Activated naive CD4-positive, alpha-beta T cell treated with anti-CD3 and anti-CD28 coated beads, Interleukin-2, amount 10 ng/mL, durations not matched to agents 7 days and 5 days (primary cell): ENCODE measurements around the gene MGA.

Experiments used
- CTCF ChIA-PET: fragments of 350-600 bp; sonication (Branson Sonifier 250); formaldehyde crosslinking; loops from one replicate; lab custom pipeline; 2021; ENCODE audit warnings: antibody characterized with exemption; lab: Charles Lee
- DNase-seq: peaks from one replicate; pipeline ENCODE4 v3.0.0-alpha.2; 2020
- H3K27ac Mint-ChIP-seq: one replicate; pipeline ENCODE4 v1.8.0; 2021; ENCODE audit warnings: mild to moderate bottlenecking, moderate library complexity, mixed read lengths
- H3K27me3 Mint-ChIP-seq: one replicate; pipeline ENCODE4 v1.8.0; 2021; ENCODE audit warnings: mild to moderate bottlenecking, mixed read lengths
- H3K36me3 Mint-ChIP-seq: one replicate; pipeline ENCODE4 v1.8.0; 2021; ENCODE audit warnings: mixed read lengths
- H3K4me1 Mint-ChIP-seq: one replicate; pipeline ENCODE4 v1.8.0; 2021; ENCODE audit warnings: mixed read lengths
- H3K4me3 Mint-ChIP-seq: one replicate; pipeline ENCODE4 v1.8.0; 2021; ENCODE audit warnings: mild to moderate bottlenecking, moderate library complexity, mixed read lengths
- H3K9me3 Mint-ChIP-seq: one replicate; pipeline ENCODE4 v1.8.0; 2021; ENCODE audit warnings: mixed read lengths

Gene MGA

GRCh38 chr15:41773729-41774061, 113.5 kb downstream of the MGA start:
- no peak for DNase-seq
- Mint-ChIP-seq H3K4me1 (peaks cover 57% of the 10 kb centered on the region), H3K27me3 (no peaks in the 10 kb centered on the region), H3K9me3 (no peaks in the 10 kb centered on the region), H3K27ac (peak overlapping the region; percentile 97), H3K4me3 (peak overlapping the region; percentile 95), H3K36me3 (peaks cover 3% of the 10 kb centered on the region)
- CTCF ChIA-PET: interaction anchor here (0.8 to 6.4 kb wide), 28 partner anchors 9 to 311 kb away, joined by 3 to 253 read pairs (median 6); no protein-coding TSS in a partner anchor

- DNase-seq: peak; percentile 99
- peaks cover 6% of the 10 kb centered on the region for H3K36me3 Mint-ChIP-seq
- peak within 1 kb of the TSS; percentile 95 for H3K4me3 Mint-ChIP-seq
- H3K27me3 Mint-ChIP-seq: no peaks in the 10 kb centered on the region
- no peaks in the 10 kb centered on the region for H3K9me3 Mint-ChIP-seq
- CTCF ChIA-PET: interaction anchor here (0.6 to 6.4 kb wide), 26 partner anchors 9 to 308 kb away, joined by 3 to 253 read pairs (median 7); no protein-coding TSS in a partner anchor
- peaks cover 61% of the 10 kb centered on the region for H3K4me1 Mint-ChIP-seq
- peak within 1 kb of the TSS; percentile 97 for H3K27ac Mint-ChIP-seq
These were observed 114.1 kb downstream of the MGA start, which contains the start of gene MAPKBP1 for GRCh38 chr15:41774062-41774881. TSS of gene MAPKBP1 (plus strand) at chr15:41774484. CDS start at chr15:41775276, 792 bp downstream.

GRCh38 chr15:41774882-41775417, 114.7 kb downstream of the MGA start:
- H3K36me3 Mint-ChIP-seq: peaks cover 8% of the 10 kb centered on the region
- peaks cover 68% of the 10 kb centered on the region for H3K4me1 Mint-ChIP-seq
- H3K4me3 Mint-ChIP-seq: peak overlapping the region; percentile 95
- CTCF ChIA-PET: interaction anchor here (0.6 to 6.4 kb wide), 15 partner anchors 9 to 195 kb away, joined by 3 to 253 read pairs (median 10); no protein-coding TSS in a partner anchor
- no peaks in the 10 kb centered on the region for H3K9me3 Mint-ChIP-seq
- peak overlapping the region; percentile 97 for H3K27ac Mint-ChIP-seq
- DNase-seq: peak; percentile 25
- H3K27me3 Mint-ChIP-seq: no peaks in the 10 kb centered on the region

- no peak for DNase-seq
- Mint-ChIP-seq H3K27ac (peak overlapping the region; percentile 29), H3K9me3 (no peaks in the 10 kb centered on the region), H3K4me3 (peak overlapping the region; percentile 95), H3K36me3 (peaks cover 8% of the 10 kb centered on the region), H3K27me3 (no peaks in the 10 kb centered on the region), H3K4me1 (peaks cover 75% of the 10 kb centered on the region)
- CTCF ChIA-PET: interaction anchor here (2.4 to 6.0 kb wide), 5 partner anchors 8 to 129 kb away, joined by 10 to 102 read pairs (median 17); no protein-coding TSS in a partner anchor
These were observed 115.4 kb downstream of the MGA start for GRCh38 chr15:41775651-41776050.

GRCh38 chr15:41777421-41777973, 117.3 kb downstream of the MGA start:
- no peaks in the 10 kb centered on the region for H3K9me3 Mint-ChIP-seq
- no peak overlapping the region for H3K27ac Mint-ChIP-seq
- H3K4me3 Mint-ChIP-seq: no peak overlapping the region
- H3K4me1 Mint-ChIP-seq: peaks cover 80% of the 10 kb centered on the region
- CTCF ChIA-PET: interaction anchor here (0.7 to 5.9 kb wide), 6 partner anchors 10 to 192 kb away, joined by 3 to 46 read pairs (median 4); no protein-coding TSS in a partner anchor
- DNase-seq: no peak
- no peaks in the 10 kb centered on the region for H3K27me3 Mint-ChIP-seq
- peaks cover 11% of the 10 kb centered on the region for H3K36me3 Mint-ChIP-seq

- H3K36me3 Mint-ChIP-seq: peaks cover 11% of the 10 kb centered on the region
These were observed 118.3 kb downstream of the MGA start for GRCh38 chr15:41778521-41778920.

GRCh38 chr15:41779662-41780157, 119.5 kb downstream of the MGA start:
- peak overlapping the region; percentile 61 for H3K27ac Mint-ChIP-seq
- peaks cover 11% of the 10 kb centered on the region for H3K36me3 Mint-ChIP-seq
- H3K4me3 Mint-ChIP-seq: no peak overlapping the region
- CTCF ChIA-PET: interaction anchor here (1.7 to 5.9 kb wide), 2 partner anchors 31 to 125 kb away, joined by 4 to 46 read pairs; no protein-coding TSS in a partner anchor
- DNase-seq: no peak
- H3K27me3 Mint-ChIP-seq: no peaks in the 10 kb centered on the region
- no peaks in the 10 kb centered on the region for H3K9me3 Mint-ChIP-seq
- H3K4me1 Mint-ChIP-seq: peaks cover 69% of the 10 kb centered on the region

More at GRCh38 chr15:41778521-41778920, 118.3 kb downstream of the MGA start:
- Mint-ChIP-seq H3K27ac (no peak overlapping the region), H3K9me3 (no peaks in the 10 kb centered on the region), H3K4me1 (peaks cover 75% of the 10 kb centered on the region), H3K4me3 (no peak overlapping the region), H3K27me3 (no peaks in the 10 kb centered on the region)
- CTCF ChIA-PET: interaction anchor here (0.6 to 5.9 kb wide), 4 partner anchors 18 to 126 kb away, joined by 3 to 46 read pairs (median 4); no protein-coding TSS in a partner anchor
- DNase-seq: no peak

- Mint-ChIP-seq H3K36me3 (peaks cover 11% of the 10 kb centered on the region), H3K27me3 (no peaks in the 10 kb centered on the region), H3K4me3 (no peak overlapping the region), H3K4me1 (peaks cover 64% of the 10 kb centered on the region), H3K9me3 (no peaks in the 10 kb centered on the region), H3K27ac (peak overlapping the region; percentile 61)
- no peak for DNase-seq
- CTCF ChIA-PET: interaction anchor here (0.6 to 5.9 kb wide), 2 partner anchors 31 to 1742 kb away, joined by 3 to 46 read pairs; no protein-coding TSS in a partner anchor
These were observed 120.1 kb downstream of the MGA start for GRCh38 chr15:41780266-41780665.

- Mint-ChIP-seq H3K9me3 (no peaks in the 10 kb centered on the region), H3K27me3 (no peaks in the 10 kb centered on the region), H3K36me3 (peaks cover 10% of the 10 kb centered on the region), H3K4me1 (peaks cover 60% of the 10 kb centered on the region), H3K4me3 (no peak overlapping the region), H3K27ac (no peak overlapping the region)
- no peak for DNase-seq
- CTCF ChIA-PET: interaction anchor here (0.6 to 5.9 kb wide), 3 partner anchors 9 to 1742 kb away, joined by 3 to 46 read pairs (median 4); no protein-coding TSS in a partner anchor
These were observed 120.5 kb downstream of the MGA start for GRCh38 chr15:41780727-41781126.

- DNase-seq: no peak
These were observed 122.4 kb downstream of the MGA start for GRCh38 chr15:41782371-41783282.

GRCh38 chr15:41783296-41783695, 123.1 kb downstream of the MGA start:
- Mint-ChIP-seq H3K4me3 (no peak overlapping the region), H3K9me3 (no peaks in the 10 kb centered on the region), H3K36me3 (peaks cover 10% of the 10 kb centered on the region), H3K27me3 (no peaks in the 10 kb centered on the region), H3K4me1 (peaks cover 36% of the 10 kb centered on the region), H3K27ac (no peak overlapping the region)
- CTCF ChIA-PET: interaction anchor here (1.2 to 2.4 kb wide), 3 partner anchors 8 to 28 kb away, joined by 4 to 13 read pairs (median 8); partner anchors contain the start of gene MAPKBP1
- no peak for DNase-seq

More at GRCh38 chr15:41782371-41783282, 122.4 kb downstream of the MGA start:
- Mint-ChIP-seq H3K4me1 (peaks cover 42% of the 10 kb centered on the region), H3K36me3 (peaks cover 10% of the 10 kb centered on the region), H3K4me3 (no peak overlapping the region), H3K9me3 (no peaks in the 10 kb centered on the region), H3K27ac (no peak overlapping the region), H3K27me3 (no peaks in the 10 kb centered on the region)
- CTCF ChIA-PET: interaction anchor here (1.2 to 2.4 kb wide), 3 partner anchors 8 to 28 kb away, joined by 4 to 13 read pairs (median 8); partner anchors contain the start of gene MAPKBP1

GRCh38 chr15:41788262-41788661, 128.1 kb downstream of the MGA start:
- Mint-ChIP-seq H3K36me3 (no peaks in the 10 kb centered on the region), H3K9me3 (no peaks in the 10 kb centered on the region), H3K27ac (no peak overlapping the region), H3K4me3 (no peak overlapping the region), H3K27me3 (no peaks in the 10 kb centered on the region), H3K4me1 (peaks cover 43% of the 10 kb centered on the region)
- CTCF ChIA-PET: interaction anchor here (1.9 to 2.7 kb wide), 2 partner anchors 14 to 24 kb away, joined by 5 to 10 read pairs; partner anchors contain the start of gene MAPKBP1
- no peak for DNase-seq
